ENCODE results near the gene SCAI. TPM values are rescaled to one million over a fixed set of nuclear protein-coding genes. Genes with fewer than 3 reads are reported as not detected.

Gene SCAI
- total RNA-seq, 1 experiment from 2014 or later, result 3.7 TPM

- intact Hi-C loops (cut with micrococcal nuclease), result no loop called here
- H3K4me3 Mint-ChIP-seq (ENCODE audit: unreplicated experiment), result no peak overlapping the region
- CTCF ChIA-PET, result interaction anchor here (1.1 kb wide), 1 partner anchor 9 kb away, joined by 3 read pairs; no protein-coding TSS in a partner anchor
- no peaks in the 10 kb centered on the region for H3K36me3 Mint-ChIP-seq (ENCODE audit: insufficient read depth, unreplicated experiment)
- no TSS peak for BruUV-seq (replicated peaks)
- DNase-seq (ENCODE audit: unreplicated experiment), result no peak
- no peak overlapping the region for H3K27ac Mint-ChIP-seq (ENCODE audit: low read depth, unreplicated experiment)
- no peaks in the 10 kb centered on the region for H3K4me1 Mint-ChIP-seq (ENCODE audit: insufficient read depth, unreplicated experiment)
- TF ChIP-seq CTCF (IDR thresholded peaks at IDR 0.05; ENCODE audit: unreplicated experiment), result no peak
- POLR2A ChIA-PET, result interaction anchor here (0.6 to 1.7 kb wide), 4 partner anchors 8 to 46 kb away, joined by 3 read pairs; partner anchors contain the start of gene GOLGA1
- no peaks in the 10 kb centered on the region for H3K27me3 Mint-ChIP-seq (ENCODE audit: insufficient read depth, unreplicated experiment)
- H3K9me3 Mint-ChIP-seq (ENCODE audit: unreplicated experiment), result no peaks in the 10 kb centered on the region
Measured at GRCh38 chr9:124949387-124949786, 193.9 kb downstream of the SCAI start.

GRCh38 chr9:124947727-124948391, 195.5 kb downstream of the SCAI start:
- Mint-ChIP-seq H3K4me1 (ENCODE audit: insufficient read depth, unreplicated experiment) (no peaks in the 10 kb centered on the region), H3K27me3 (ENCODE audit: insufficient read depth, unreplicated experiment) (no peaks in the 10 kb centered on the region), H3K4me3 (ENCODE audit: unreplicated experiment) (no peak overlapping the region), H3K9me3 (ENCODE audit: unreplicated experiment) (no peaks in the 10 kb centered on the region), H3K36me3 (ENCODE audit: insufficient read depth, unreplicated experiment) (no peaks in the 10 kb centered on the region), H3K27ac (ENCODE audit: low read depth, unreplicated experiment) (no peak overlapping the region)
- TF ChIP-seq CTCF (IDR thresholded peaks at IDR 0.05; ENCODE audit: unreplicated experiment), result no peak
- ChIA-PET CTCF (interaction anchor here (0.6 kb wide), 1 partner anchor 10 kb away, joined by 4 read pairs; no protein-coding TSS in a partner anchor), POLR2A (interaction anchor here (0.5 to 0.9 kb wide), 4 partner anchors 21 to 844 kb away, joined by 3 to 4 read pairs (median 3); no protein-coding TSS in a partner anchor)
- BruUV-seq (replicated peaks), result no TSS peak
- DNase-seq (ENCODE audit: unreplicated experiment), result no peak
- intact Hi-C loops (cut with micrococcal nuclease), result no loop called here

GRCh38 chr9:124946167-124946566, 197.2 kb downstream of the SCAI start:
- H3K4me3 Mint-ChIP-seq (ENCODE audit: unreplicated experiment), result no peak overlapping the region
- POLR2A ChIA-PET, result no interaction called here
- H3K27me3 Mint-ChIP-seq (ENCODE audit: insufficient read depth, unreplicated experiment), result no peaks in the 10 kb centered on the region
- BruUV-seq (replicated peaks), result no TSS peak
- H3K27ac Mint-ChIP-seq (ENCODE audit: low read depth, unreplicated experiment), result no peak overlapping the region
- no peak for DNase-seq (ENCODE audit: unreplicated experiment)
- H3K9me3 Mint-ChIP-seq (ENCODE audit: unreplicated experiment), result no peaks in the 10 kb centered on the region
- CTCF ChIA-PET, result no interaction called here
- no peak for TF ChIP-seq CTCF (IDR thresholded peaks at IDR 0.05; ENCODE audit: unreplicated experiment)
- intact Hi-C loops (cut with micrococcal nuclease), result no loop called here
- H3K36me3 Mint-ChIP-seq (ENCODE audit: insufficient read depth, unreplicated experiment), result peaks cover 2% of the 10 kb centered on the region
- H3K4me1 Mint-ChIP-seq (ENCODE audit: insufficient read depth, unreplicated experiment), result no peaks in the 10 kb centered on the region

- H3K4me3 Mint-ChIP-seq (ENCODE audit: unreplicated experiment), result peak overlapping the region; percentile 84
- ChIA-PET CTCF (interaction anchor here (0.8 kb wide), 1 partner anchor 201 kb away, joined by 4 read pairs; the partner anchor contains the start of gene SCAI), POLR2A (interaction anchor here (0.6 to 2.5 kb wide), 15 partner anchors 8 to 258 kb away, joined by 3 to 10 read pairs (median 3); partner anchors contain the start of genes ARPC5L, NR6A1, RABEPK and RPL35)
- H3K4me1 Mint-ChIP-seq (ENCODE audit: insufficient read depth, unreplicated experiment), result peaks cover 10% of the 10 kb centered on the region
- intact Hi-C loops (cut with micrococcal nuclease), result loop anchor here (1.0 kb wide), 1 partner anchor 201 kb away; the partner anchor contains the start of gene SCAI
- H3K36me3 Mint-ChIP-seq (ENCODE audit: insufficient read depth, unreplicated experiment), result peaks cover 27% of the 10 kb centered on the region
- no peaks in the 10 kb centered on the region for H3K27me3 Mint-ChIP-seq (ENCODE audit: insufficient read depth, unreplicated experiment)
- no peak for DNase-seq (ENCODE audit: unreplicated experiment)
- no TSS peak for BruUV-seq (replicated peaks)
- H3K9me3 Mint-ChIP-seq (ENCODE audit: unreplicated experiment), result no peaks in the 10 kb centered on the region
- no peak for TF ChIP-seq CTCF (IDR thresholded peaks at IDR 0.05; ENCODE audit: unreplicated experiment)
- peak overlapping the region; percentile 94 for H3K27ac Mint-ChIP-seq (ENCODE audit: low read depth, unreplicated experiment)
Measured at GRCh38 chr9:124941679-124942561, 201.4 kb downstream of the SCAI start.

Measured in MCF 10A (cell line).